Femur (tissue), 1 donor: Measurements from ENCODE around the gene UFC1.

Experiments
- DNase-seq: peaks from one replicate; pipeline ENCODE4 v3.0.0-alpha.2; 2017

UFC1 gene

GRCh38 chr1:161172349-161172748 lies 18.6 kb downstream of the UFC1 start:
- DNase-seq: no peak

- no peak for DNase-seq
These were observed 19.1 kb downstream of the UFC1 start for GRCh38 chr1:161172776-161173376.

- DNase-seq: no peak
These were observed 19.9 kb downstream of the UFC1 start for GRCh38 chr1:161173711-161174110.

DNA sequence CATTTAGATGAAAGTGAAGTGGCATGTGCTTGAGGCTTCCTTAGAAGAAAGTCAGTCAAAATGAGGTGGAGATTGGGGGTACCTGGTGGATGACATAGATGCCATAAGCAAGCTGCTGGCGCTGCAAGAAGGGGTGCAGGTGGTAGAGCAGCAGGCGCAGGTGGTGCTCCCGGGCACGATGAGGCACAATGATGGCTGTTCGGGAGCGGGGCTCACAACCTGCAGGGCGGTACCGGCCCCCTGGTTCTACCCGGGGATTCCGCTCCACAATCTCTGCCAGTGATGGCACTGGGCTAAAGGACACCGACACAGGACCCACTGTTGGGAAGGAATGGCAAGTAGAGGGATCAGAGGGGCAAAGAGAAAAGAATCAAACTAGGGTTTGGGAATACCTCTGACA lies 21.1 kb downstream of the UFC1 start:
- peak; percentile 14 for DNase-seq

- DNase-seq: peak; percentile 13
These were observed 22.1 kb downstream of the UFC1 start for GRCh38 chr1:161175771-161176453.

- peak; percentile 24 for DNase-seq
These were observed 22.8 kb downstream of the UFC1 start for GRCh38 chr1:161176468-161177111.

GRCh38 chr1:161177112-161177935 lies 23.5 kb downstream of the UFC1 start, which contains the start of gene B4GALT3:
Gene B4GALT3, minus strand, starts transcription at chr1:161177507. Its CDS starts 1,447 bp downstream, at chr1:161176060.
- peak; percentile 95 for DNase-seq

- no peak for DNase-seq
These were observed 24.1 kb downstream of the UFC1 start for GRCh38 chr1:161177936-161178244.

DNA sequence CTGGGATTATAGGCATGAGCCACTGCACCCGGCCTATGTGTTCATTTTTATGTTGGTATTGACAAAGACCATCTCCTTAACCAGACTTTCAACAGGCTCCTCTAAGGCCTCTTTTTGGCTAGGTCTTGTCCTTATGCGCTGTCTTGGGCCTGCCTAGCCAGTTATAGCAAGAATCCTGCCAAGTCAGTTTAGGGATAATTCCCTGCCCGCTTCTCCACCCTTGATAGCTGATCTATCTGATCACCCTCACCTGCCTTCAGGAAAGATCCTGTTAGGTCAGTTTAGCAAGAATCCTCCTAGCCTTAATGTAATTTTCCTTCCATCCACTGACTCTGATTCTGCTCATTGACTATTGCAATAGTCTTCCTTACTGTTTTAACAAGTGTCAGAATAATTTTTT lies 25.9 kb downstream of the UFC1 start:
- peak; percentile 11 for DNase-seq

DNA sequence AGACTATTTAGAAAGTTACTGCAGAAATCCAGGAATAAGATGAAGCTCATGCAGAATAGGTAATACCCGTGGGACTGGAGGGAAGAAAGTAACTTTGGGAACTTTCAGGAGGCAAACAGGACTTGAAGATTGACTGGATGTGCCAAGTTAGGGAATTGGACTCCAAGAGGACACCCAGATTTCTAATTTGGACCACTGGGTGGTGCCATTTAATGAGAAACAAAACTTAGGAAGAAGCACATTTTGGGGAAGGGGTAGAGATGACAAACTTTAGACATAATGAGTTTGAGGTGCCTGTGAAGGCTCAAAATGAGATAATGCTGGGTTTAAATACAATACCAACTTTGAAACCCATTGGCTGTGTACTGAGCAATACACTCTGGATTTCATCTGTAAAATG lies 26.9 kb downstream of the UFC1 start:
- peak; percentile 12 for DNase-seq

DNA sequence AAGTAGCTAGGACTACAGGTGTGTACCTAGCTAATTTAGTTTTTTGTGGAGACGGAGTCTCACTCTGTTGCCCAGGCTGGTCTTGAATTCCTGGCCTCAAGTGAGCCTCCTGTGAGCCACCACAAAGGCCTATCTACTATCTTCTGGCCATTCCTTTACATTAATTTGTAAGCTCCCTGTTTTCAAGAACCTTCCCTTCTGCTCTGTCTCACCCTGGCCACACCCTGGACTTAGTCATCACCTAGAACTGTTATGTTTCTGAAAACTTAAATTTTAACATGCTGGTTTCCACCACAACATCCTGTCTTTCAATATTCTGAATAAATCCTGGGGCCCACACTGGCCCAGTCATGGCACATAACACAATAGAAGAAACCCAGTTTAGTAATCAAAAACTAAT lies 28.4 kb downstream of the UFC1 start:
- DNase-seq: peak; percentile 10

DNA sequence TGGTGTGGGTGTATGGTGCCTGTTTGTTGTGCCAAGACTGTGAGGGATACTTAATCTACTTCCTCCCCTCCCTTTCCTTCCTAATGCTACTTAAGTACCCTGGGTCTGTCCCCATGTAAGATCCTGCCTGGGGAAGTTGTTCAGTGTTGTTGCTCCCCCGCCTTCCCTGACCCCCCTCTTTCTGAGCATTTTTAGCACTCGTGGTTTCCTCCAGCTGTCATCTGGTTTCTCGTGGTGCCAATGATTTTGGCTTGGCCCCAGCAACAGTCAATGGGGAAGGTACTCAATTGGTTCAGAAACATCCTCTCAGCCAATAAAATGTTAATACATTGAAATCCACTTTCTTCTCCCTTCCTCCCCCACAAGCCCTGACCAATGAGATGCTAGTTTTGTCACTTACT lies 31.5 kb downstream of the UFC1 start:
- peak; percentile 88 for DNase-seq

GRCh38 chr1:161185732-161186311 lies 32.0 kb downstream of the UFC1 start:
- DNase-seq: no peak

DNA sequence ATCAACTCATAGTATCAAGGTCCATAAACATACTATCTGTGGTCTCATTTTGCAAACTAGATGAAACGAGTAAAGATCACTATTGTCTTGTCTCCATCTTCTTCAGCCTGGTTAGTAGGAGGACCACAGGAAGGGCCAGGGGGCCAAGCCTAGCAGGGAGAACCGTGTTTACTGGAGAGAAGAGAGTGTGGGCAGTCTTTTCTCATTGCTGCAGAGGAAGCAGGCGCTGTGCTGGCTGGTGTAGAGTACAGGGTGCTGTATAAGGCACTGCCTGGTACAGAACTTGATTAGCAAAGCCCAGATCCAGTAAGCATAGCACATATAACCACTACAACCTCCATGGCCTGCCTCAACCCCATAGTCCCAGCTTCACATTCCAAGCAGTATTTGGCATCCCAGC lies 33.5 kb downstream of the UFC1 start:
- DNase-seq: no peak

- no peak for DNase-seq
These were observed 34.6 kb downstream of the UFC1 start for GRCh38 chr1:161188381-161188780.

DNA sequence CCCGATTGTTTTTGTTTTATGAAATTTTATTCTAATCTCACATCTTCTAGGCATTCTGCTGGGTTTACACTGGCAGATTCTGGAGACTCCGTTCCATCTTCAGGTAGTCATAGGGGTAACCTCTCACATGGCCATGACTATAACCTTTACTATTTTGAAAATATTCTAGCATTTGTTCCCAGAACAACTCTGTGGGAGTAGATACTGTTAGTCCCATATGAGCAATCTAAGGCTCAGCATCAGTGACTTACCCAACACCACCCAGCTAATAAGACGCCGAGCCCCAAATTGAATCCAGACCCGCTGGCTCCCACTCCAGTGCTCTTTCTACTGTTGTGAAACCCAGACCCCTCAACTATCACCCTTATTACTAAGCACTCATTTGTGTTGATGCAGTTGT lies 35.3 kb downstream of the UFC1 start:
- DNase-seq: no peak

- DNase-seq: no peak
These were observed 37.3 kb downstream of the UFC1 start for GRCh38 chr1:161190962-161191521.

- DNase-seq: no peak
These were observed 38.2 kb downstream of the UFC1 start for GRCh38 chr1:161191971-161192370.

GRCh38 chr1:161192476-161193465 lies 39.0 kb downstream of the UFC1 start:
- DNase-seq: peak; percentile 70

GRCh38 chr1:161193561-161194235 lies 39.9 kb downstream of the UFC1 start:
- DNase-seq: no peak

- DNase-seq: no peak
These were observed 41.4 kb downstream of the UFC1 start for GRCh38 chr1:161195171-161195570.
